ENCODE measurements around the gene CTSK. TPM values are rescaled to one million over a fixed set of nuclear protein-coding genes. Genes with fewer than 3 reads are reported as not detected.
"Not testable (repeated sequence)": the region's sequence is repeated elsewhere in the genome, so short reads cannot be mapped to it uniquely, and the experiment has no call there.

CTSK gene
- total and polyA plus RNA-seq, 4 donors, result 5.2 to 25.7 (median 14.3) TPM

GRCh38 chr1:150843474-150843873, 35.4 kb upstream of the CTSK start:
- H3K4me1 ChIP-seq (ENCODE audit: control insufficient read depth in 5 of 5, insufficient read depth in 5 of 5, low read length in 5 of 5), result peaks cover 0 to 3% (median 0%) of the 10 kb centered on the region in 5 donors
- no peaks in the 10 kb centered on the region for H3K9me3 ChIP-seq (ENCODE audit: control insufficient read depth in 4 of 4, insufficient read depth in 3 of 4, low read length in 3 of 4)
- ATAC-seq (ENCODE audit: insufficient read depth, low FRiP score) (no peak), DNase-seq (no peak)
- WGBS, 2 donors, result 66 to 77% methylated on average over 2 of the region's 2 CpGs
- H3K4me3 ChIP-seq, result no peak overlapping the region
- no peaks in the 10 kb centered on the region for H3K27me3 ChIP-seq (ENCODE audit: control insufficient read depth in 3 of 3, insufficient read depth in 3 of 3, low read length in 2 of 3)
- TF ChIP-seq, protein P1, sequence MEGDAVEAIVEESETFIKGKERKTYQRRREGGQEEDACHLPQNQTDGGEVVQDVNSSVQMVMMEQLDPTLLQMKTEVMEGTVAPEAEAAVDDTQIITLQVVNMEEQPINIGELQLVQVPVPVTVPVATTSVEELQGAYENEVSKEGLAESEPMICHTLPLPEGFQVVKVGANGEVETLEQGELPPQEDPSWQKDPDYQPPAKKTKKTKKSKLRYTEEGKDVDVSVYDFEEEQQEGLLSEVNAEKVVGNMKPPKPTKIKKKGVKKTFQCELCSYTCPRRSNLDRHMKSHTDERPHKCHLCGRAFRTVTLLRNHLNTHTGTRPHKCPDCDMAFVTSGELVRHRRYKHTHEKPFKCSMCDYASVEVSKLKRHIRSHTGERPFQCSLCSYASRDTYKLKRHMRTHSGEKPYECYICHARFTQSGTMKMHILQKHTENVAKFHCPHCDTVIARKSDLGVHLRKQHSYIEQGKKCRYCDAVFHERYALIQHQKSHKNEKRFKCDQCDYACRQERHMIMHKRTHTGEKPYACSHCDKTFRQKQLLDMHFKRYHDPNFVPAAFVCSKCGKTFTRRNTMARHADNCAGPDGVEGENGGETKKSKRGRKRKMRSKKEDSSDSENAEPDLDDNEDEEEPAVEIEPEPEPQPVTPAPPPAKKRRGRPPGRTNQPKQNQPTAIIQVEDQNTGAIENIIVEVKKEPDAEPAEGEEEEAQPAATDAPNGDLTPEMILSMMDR (IDR thresholded peaks at IDR 0.05; ENCODE audit: control extremely low read depth, extremely low read depth), result no peak
- no peak overlapping the region for H3K27ac ChIP-seq (ENCODE audit: low read depth in 1 of 2, low read length in 1 of 2)
- no peak overlapping the region for H3K9ac ChIP-seq (ENCODE audit: insufficient read depth in 1 of 2, low read length in 2 of 2)
- H3K36me3 ChIP-seq (ENCODE audit: control insufficient read depth in 4 of 4, insufficient read depth in 4 of 4, low read length in 4 of 4), result peaks cover 4 to 34% (median 16%) of the 10 kb centered on the region in 4 donors

- peaks cover 4 to 39% (median 18%) of the 10 kb centered on the region in 4 donors for H3K36me3 ChIP-seq (ENCODE audit: control insufficient read depth in 4 of 4, insufficient read depth in 4 of 4, low read length in 4 of 4)
- TF ChIP-seq, protein P1 (IDR thresholded peaks at IDR 0.05; ENCODE audit: control extremely low read depth, extremely low read depth), result no peak
- H3K27me3 ChIP-seq (ENCODE audit: control insufficient read depth in 3 of 3, insufficient read depth in 3 of 3, low read length in 2 of 3), result no peaks in the 10 kb centered on the region
- H3K9me3 ChIP-seq (ENCODE audit: control insufficient read depth in 4 of 4, insufficient read depth in 3 of 4, low read length in 3 of 4), result no peaks in the 10 kb centered on the region
- no peak overlapping the region for H3K4me3 ChIP-seq
- H3K9ac ChIP-seq (ENCODE audit: insufficient read depth in 1 of 2, low read length in 2 of 2), result no peak overlapping the region
- no peak for ATAC-seq (ENCODE audit: insufficient read depth, low FRiP score)
- 85 to 95% methylated on average over 2 of the region's 2 CpGs for WGBS, 2 donors
- no peak for DNase-seq
- H3K27ac ChIP-seq (ENCODE audit: low read depth in 1 of 2, low read length in 1 of 2), result no peak overlapping the region
- H3K4me1 ChIP-seq (ENCODE audit: control insufficient read depth in 5 of 5, insufficient read depth in 5 of 5, low read length in 5 of 5), result peaks cover 0 to 3% (median 0%) of the 10 kb centered on the region in 5 donors
Measured at GRCh38 chr1:150842964-150843363, 34.9 kb upstream of the CTSK start.

- ATAC-seq (ENCODE audit: insufficient read depth, low FRiP score), result no peak
- Histone ChIP-seq H3K4me3 (no peak overlapping the region), H3K36me3 (ENCODE audit: control insufficient read depth in 4 of 4, insufficient read depth in 4 of 4, low read length in 4 of 4) (peaks cover 4 to 43% (median 18%) of the 10 kb centered on the region in 4 donors), H3K27me3 (ENCODE audit: control insufficient read depth in 3 of 3, insufficient read depth in 3 of 3, low read length in 2 of 3) (no peaks in the 10 kb centered on the region), H3K9me3 (ENCODE audit: control insufficient read depth in 4 of 4, insufficient read depth in 3 of 4, low read length in 3 of 4) (no peaks in the 10 kb centered on the region), H3K27ac (ENCODE audit: low read depth in 1 of 2, low read length in 1 of 2) (no peak overlapping the region), H3K4me1 (ENCODE audit: control insufficient read depth in 5 of 5, insufficient read depth in 5 of 5, low read length in 5 of 5) (peaks cover 0 to 3% (median 0%) of the 10 kb centered on the region in 5 donors), H3K9ac (ENCODE audit: insufficient read depth in 1 of 2, low read length in 2 of 2) (no peak overlapping the region)
- TF ChIP-seq, protein P1 (IDR thresholded peaks at IDR 0.05; ENCODE audit: control extremely low read depth, extremely low read depth), result no peak
- WGBS, 2 donors, result 46 to 50% methylated on average over 2 of the region's 2 CpGs
- no peak for DNase-seq
Measured at GRCh38 chr1:150842343-150842742, 34.3 kb upstream of the CTSK start.

DNA sequence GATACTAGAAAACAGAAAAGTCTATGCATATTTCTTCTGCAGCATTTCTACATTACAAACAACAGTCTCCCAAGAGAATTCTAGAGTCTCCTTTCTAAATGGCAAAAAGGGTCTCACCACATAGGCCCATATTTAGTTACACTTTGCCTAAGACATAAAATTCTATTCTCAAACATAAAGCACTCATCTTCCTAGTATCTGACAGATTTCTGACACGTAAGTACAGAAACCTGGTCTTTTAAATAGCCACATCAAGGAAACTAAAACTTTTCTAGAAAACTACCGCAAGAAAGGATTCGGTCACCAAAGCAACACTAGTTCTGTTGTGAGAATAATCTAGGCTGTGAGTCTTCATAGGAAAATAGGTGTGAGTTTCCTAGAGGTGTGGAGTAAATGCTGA, 33.6 kb upstream of the CTSK start:
- Histone ChIP-seq H3K27ac (ENCODE audit: low read depth in 1 of 2, low read length in 1 of 2) (no peak overlapping the region), H3K36me3 (ENCODE audit: control insufficient read depth in 4 of 4, insufficient read depth in 4 of 4, low read length in 4 of 4) (peaks cover 4 to 44% (median 19%) of the 10 kb centered on the region in 4 donors), H3K4me3 (no peak overlapping the region), H3K9me3 (ENCODE audit: control insufficient read depth in 4 of 4, insufficient read depth in 3 of 4, low read length in 3 of 4) (no peaks in the 10 kb centered on the region), H3K27me3 (ENCODE audit: control insufficient read depth in 3 of 3, insufficient read depth in 3 of 3, low read length in 2 of 3) (no peaks in the 10 kb centered on the region), H3K9ac (ENCODE audit: insufficient read depth in 1 of 2, low read length in 2 of 2) (no peak overlapping the region), H3K4me1 (ENCODE audit: control insufficient read depth in 5 of 5, insufficient read depth in 5 of 5, low read length in 5 of 5) (peaks cover 0 to 3% (median 0%) of the 10 kb centered on the region in 5 donors)
- 94 to 97% methylated on average over 3 of the region's 3 CpGs for WGBS, 2 donors
- TF ChIP-seq, protein P1 (IDR thresholded peaks at IDR 0.05; ENCODE audit: control extremely low read depth, extremely low read depth), result no peak
- DNase-seq (no peak), ATAC-seq (ENCODE audit: insufficient read depth, low FRiP score) (no peak)

- not testable (repeated sequence) for H3K27me3 ChIP-seq (ENCODE audit: control insufficient read depth in 3 of 3, insufficient read depth in 3 of 3, low read length in 2 of 3); H3K9me3 ChIP-seq (ENCODE audit: control insufficient read depth in 4 of 4, insufficient read depth in 3 of 4, low read length in 3 of 4); H3K27ac ChIP-seq (ENCODE audit: low read depth in 1 of 2, low read length in 1 of 2); H3K4me3 ChIP-seq; H3K9ac ChIP-seq (ENCODE audit: insufficient read depth in 1 of 2, low read length in 2 of 2); ATAC-seq (ENCODE audit: insufficient read depth, low FRiP score); DNase-seq; H3K4me1 ChIP-seq (ENCODE audit: control insufficient read depth in 5 of 5, insufficient read depth in 5 of 5, low read length in 5 of 5)
- 90 to 95% methylated on average over 11 of the region's 11 CpGs for WGBS, 2 donors
- H3K36me3 ChIP-seq (ENCODE audit: control insufficient read depth in 4 of 4, insufficient read depth in 4 of 4, low read length in 4 of 4), result peaks cover 7 to 47% (median 25%) of the 10 kb centered on the region in 4 donors
Measured at GRCh38 chr1:150840850-150841249, 32.8 kb upstream of the CTSK start.

Data from lung (tissue), 12 donors.